Thyroid gland (tissue), 4 donors: Measurements from ENCODE around the gene FGD3. TPM values are rescaled to one million over a fixed set of nuclear protein-coding genes. Genes with fewer than 3 reads are reported as not detected.
A peak's percentile ranks its signal among the peaks of the same experiment; 100 is the strongest.

Source experiments
- DNase-seq, 2 donors: peaks; one replicate each; pipeline ENCODE4 v3.0.0-alpha.2; 2019
- H3K27ac ChIP-seq, 3 donors: fragments of 200-600 bp; sonication (generic); 1 replicate in 2 of 3; 2 replicates in 1 of 3; pipeline ENCODE4 v1.5.1; 2016 to 2019; ENCODE audit warnings: mild to moderate bottlenecking in 1 of 3, moderate library complexity in 1 of 3
- H3K27me3 ChIP-seq: fragments of 200-600 bp; sonication (generic); one replicate; pipeline ENCODE4 v1.5.1; 2019
- H3K36me3 ChIP-seq, 2 donors: fragments of 200-600 bp; sonication (generic); one replicate each; pipeline ENCODE4 v1.5.1; 2016 to 2019
- H3K4me1 ChIP-seq, 2 donors: fragments of 200-600 bp; sonication (generic); one replicate each; pipeline ENCODE4 v1.5.1; 2017 to 2019
- H3K4me3 ChIP-seq, 3 donors: fragments of 200-600 bp; sonication (generic); replicated peaks in 1 of 3; 1 replicate in 2 of 3; 2 replicates in 1 of 3; pipeline ENCODE4 v1.5.1; 2016; ENCODE audit warnings: mild to moderate bottlenecking in 1 of 3
- H3K9me3 ChIP-seq: fragments of 200-600 bp; sonication (generic); one replicate; pipeline ENCODE4 v1.5.1; 2017
- CTCF ChIP-seq, 6 experiments: fragments of 200-600 bp in 3 of 6; fragments of 450-650 bp in 3 of 6; sonication (generic) in 3 of 6; IDR thresholded peaks; one replicate each; pipeline ENCODE4 v1.5.1; 2016 to 2019; ENCODE audit warnings: antibody characterized with exemption in 6 of 6, mild to moderate bottlenecking in 2 of 6, inconsistent platforms in 1 of 6, moderate library complexity in 1 of 6
- POLR2A ChIP-seq, 2 donors: fragments of 450-650 bp; IDR thresholded peaks; one replicate each; pipeline ENCODE4 v1.6.1; 2017; ENCODE audit warnings: antibody characterized with exemption in 2 of 2, mild to moderate bottlenecking in 2 of 2, moderate library complexity in 1 of 2
- WGBS, 2 donors: methylation state at CpG; one replicate each; pipeline ENCODE4 v1.1.5; 2017; 5-methylcytosine and 5-hydroxymethylcytosine counted together
- intact Hi-C: fragments of 100-400 bp; cut with DNase I; formaldehyde crosslinking; loops from one replicate; pipeline ENCODE4 v1.15.1; 2023
- total RNA-seq, 4 donors: library from RNA; depleted of rRNA; stranded (reverse); fragments of >200 nt; gene quantifications; one replicate each; pipeline ENCODE4 v1.2.3, GENCODE V29; 2016

Gene FGD3
- total RNA-seq, 4 donors from 2014 or later = 5.2 to 6.6 (median 5.6) TPM

- no peak for DNase-seq
- no peak for TF ChIP-seq POLR2A (IDR thresholded peaks at IDR 0.05)
- no peak for TF ChIP-seq CTCF (IDR thresholded peaks at IDR 0.05)
Observed at GRCh38 chr9:92950359-92950955, 3.1 kb downstream of the FGD3 start.

GRCh38 chr9:92952906-92953610 lies 5.7 kb downstream of the FGD3 start:
- H3K9me3 ChIP-seq = no peaks in the 10 kb centered on the region
- 23 to 33% methylated on average over 9 of the region's 9 CpGs for WGBS, 2 donors
- no peak overlapping the region for H3K4me3 ChIP-seq
- TF ChIP-seq CTCF (IDR thresholded peaks at IDR 0.05) = no peak
- no peak for TF ChIP-seq POLR2A (IDR thresholded peaks at IDR 0.05)
- DNase-seq = peak; percentile 64 to 65
- intact Hi-C loops = loop anchor here (10.0 kb wide), 1 partner anchor 52 kb away; no protein-coding TSS in a partner anchor
- H3K27me3 ChIP-seq = no peaks in the 10 kb centered on the region
- H3K4me1 ChIP-seq = peaks cover 10 to 18% of the 10 kb centered on the region in 2 donors
- H3K27ac ChIP-seq = peak overlapping the region in 2 of 3 donors; percentile 42 to 47
- no peaks in the 10 kb centered on the region for H3K36me3 ChIP-seq

More at GRCh38 chr9:92950359-92950955, 3.1 kb downstream of the FGD3 start:
- Histone ChIP-seq H3K4me1 (peaks cover 10 to 30% of the 10 kb centered on the region in 2 donors), H3K27me3 (no peaks in the 10 kb centered on the region), H3K27ac (no peak overlapping the region), H3K9me3 (no peaks in the 10 kb centered on the region), H3K36me3 (no peaks in the 10 kb centered on the region), H3K4me3 (no peak overlapping the region)
- 90 to 91% methylated on average over 11 of the region's 11 CpGs for WGBS, 2 donors
- intact Hi-C loops = loop anchor here (10.0 kb wide), 1 partner anchor 54 kb away; no protein-coding TSS in a partner anchor

GRCh38 chr9:92954049-92954861 lies 6.9 kb downstream of the FGD3 start:
- intact Hi-C loops = loop anchor here (10.0 kb wide), 1 partner anchor 51 kb away; no protein-coding TSS in a partner anchor
- TF ChIP-seq CTCF (IDR thresholded peaks at IDR 0.05) (no peak), POLR2A (IDR thresholded peaks at IDR 0.05) (no peak)
- peak overlapping the region in 1 of 3 donors; percentile 42 for H3K27ac ChIP-seq
- H3K4me3 ChIP-seq = no peak overlapping the region
- 68% methylated on average over 8 to 10 of the region's 10 CpGs for WGBS, 2 donors
- DNase-seq = peak; percentile 33 to 35
- H3K4me1 ChIP-seq = peaks cover 10 to 18% of the 10 kb centered on the region in 2 donors
- no peaks in the 10 kb centered on the region for H3K36me3 ChIP-seq
- no peaks in the 10 kb centered on the region for H3K9me3 ChIP-seq
- H3K27me3 ChIP-seq = no peaks in the 10 kb centered on the region

GRCh38 chr9:92954886-92955285 lies 7.6 kb downstream of the FGD3 start:
- Histone ChIP-seq H3K27ac (no peak overlapping the region), H3K9me3 (no peaks in the 10 kb centered on the region), H3K27me3 (no peaks in the 10 kb centered on the region), H3K36me3 (no peaks in the 10 kb centered on the region), H3K4me1 (peaks cover 10 to 18% of the 10 kb centered on the region in 2 donors), H3K4me3 (no peak overlapping the region)
- DNase-seq = no peak
- WGBS, 2 donors = 92 to 95% methylated on average over 9 of the region's 9 CpGs
- intact Hi-C loops = loop anchor here (10.0 kb wide), 1 partner anchor 50 kb away; no protein-coding TSS in a partner anchor
- TF ChIP-seq CTCF (IDR thresholded peaks at IDR 0.05) (no peak), POLR2A (IDR thresholded peaks at IDR 0.05) (no peak)
